ENCODE results near the gene TSFM.
"Not testable (repeated sequence)": the region's sequence is repeated elsewhere in the genome, so short reads cannot be mapped to it uniquely, and the experiment has no call there.

TSFM gene

DNA sequence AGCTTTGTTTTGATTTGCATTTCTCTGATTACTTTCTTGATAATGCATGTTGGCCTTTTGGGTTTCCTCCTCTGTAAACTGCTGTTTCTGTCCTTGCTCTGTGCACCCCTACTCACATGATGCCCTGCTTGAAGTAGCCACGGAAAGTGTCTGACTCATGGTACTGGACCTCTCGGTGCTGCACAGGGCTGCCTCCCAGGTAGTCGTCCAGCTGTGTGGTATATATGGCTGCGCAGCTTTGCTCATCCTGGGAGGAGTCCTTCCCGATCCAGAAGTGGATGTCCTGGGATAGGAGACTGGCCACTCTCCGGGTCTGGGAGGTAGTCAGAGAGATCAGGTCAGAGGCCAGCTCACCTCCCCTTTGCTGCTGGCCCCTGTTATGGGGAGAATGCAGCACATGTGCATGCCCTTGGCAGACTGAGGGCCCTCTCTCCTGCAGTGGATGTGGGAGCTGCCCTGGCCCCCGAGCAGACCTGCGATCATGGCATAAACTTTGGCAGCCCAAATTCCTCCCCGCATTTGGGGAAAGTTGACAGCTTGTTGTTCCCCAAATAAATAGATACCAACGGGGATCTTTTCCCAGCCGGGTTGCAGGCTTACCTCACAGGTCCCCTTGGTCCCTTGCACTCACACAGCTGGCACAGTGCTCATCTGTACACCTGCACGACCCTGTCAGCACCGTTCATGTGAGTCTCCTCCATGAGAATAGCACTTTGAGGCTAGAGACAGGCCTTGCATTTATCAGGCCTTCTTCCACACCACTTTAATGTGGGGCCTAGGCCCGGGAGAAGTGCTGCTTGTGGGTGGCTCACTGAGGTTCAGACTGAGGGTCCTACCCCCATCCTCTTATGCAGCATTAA, 30.8 kb downstream of the TSFM start:
- Histone ChIP-seq H3K9me3 (ENCODE audit: control insufficient read depth in 5 of 5, low read length in 5 of 5) (no peaks in the 10 kb centered on the region), H3K4me3 (ENCODE audit: low read depth in 1 of 5, low read length in 5 of 5) (no peak overlapping the region), H3K9ac (ENCODE audit: low read length in 5 of 5) (no peak overlapping the region), H3K27me3 (ENCODE audit: control insufficient read depth in 5 of 5, insufficient read depth in 4 of 5, low read length in 5 of 5) (no peaks in the 10 kb centered on the region), H3K27ac (ENCODE audit: low read depth, low read length) (no peak overlapping the region), H3K4me1 (ENCODE audit: control insufficient read depth in 5 of 5, insufficient read depth in 5 of 5, low read length in 5 of 5) (peaks cover 18 to 40% (median 37%) of the 10 kb centered on the region in 5 donors), H3K36me3 (ENCODE audit: control insufficient read depth in 5 of 5, insufficient read depth in 5 of 5, low read length in 5 of 5) (peaks cover 6 to 50% (median 41%) of the 10 kb centered on the region in 5 donors)

DNA sequence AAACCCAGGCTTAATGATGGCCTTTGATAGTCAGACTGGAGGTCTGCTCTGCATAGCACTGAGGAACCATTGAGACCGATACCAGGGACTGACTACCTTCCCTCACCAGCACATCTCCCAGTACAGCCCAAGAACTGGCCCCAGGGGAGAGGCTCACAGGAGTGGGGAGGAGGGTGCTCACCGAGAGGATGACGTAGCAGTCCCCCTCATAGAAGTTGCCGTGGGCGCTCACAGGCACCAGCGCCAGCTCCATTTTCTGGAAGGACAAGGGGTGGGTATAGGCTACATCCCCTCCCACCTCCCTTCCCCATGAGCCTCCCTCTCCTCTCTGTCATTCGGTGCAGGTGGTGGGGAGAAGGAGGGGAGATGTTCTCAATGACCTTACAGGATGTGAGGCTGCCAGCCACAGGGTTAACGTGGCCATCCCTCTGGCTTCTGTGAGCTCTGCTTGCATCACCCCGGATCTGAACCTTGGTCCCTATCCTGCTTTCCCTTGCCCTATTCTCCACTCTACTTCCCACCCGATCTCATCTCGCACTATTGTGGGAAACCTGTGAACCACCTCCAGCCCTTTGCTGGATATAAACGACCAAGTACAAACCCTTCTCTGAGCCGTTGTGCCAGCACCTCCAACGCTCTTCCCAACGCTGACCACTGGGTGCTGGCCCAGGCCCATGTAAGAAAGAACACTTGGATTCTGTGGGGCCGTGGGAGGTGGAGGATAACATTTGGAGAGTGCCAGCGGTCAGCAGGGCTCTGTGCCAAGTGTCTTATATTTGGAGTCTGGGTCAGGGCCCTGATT, 31.6 kb downstream of the TSFM start:
- Histone ChIP-seq H3K4me3 (ENCODE audit: low read depth in 1 of 5, low read length in 5 of 5) (peak overlapping the region in 1 of 5 donors; percentile 19), H3K9ac (ENCODE audit: low read length in 5 of 5) (no peak overlapping the region), H3K27me3 (ENCODE audit: control insufficient read depth in 5 of 5, insufficient read depth in 4 of 5, low read length in 5 of 5) (no peaks in the 10 kb centered on the region), H3K4me1 (ENCODE audit: control insufficient read depth in 5 of 5, insufficient read depth in 5 of 5, low read length in 5 of 5) (peaks cover 20 to 46% (median 40%) of the 10 kb centered on the region in 5 donors), H3K27ac (ENCODE audit: low read depth, low read length) (no peak overlapping the region), H3K36me3 (ENCODE audit: control insufficient read depth in 5 of 5, insufficient read depth in 5 of 5, low read length in 5 of 5) (peaks cover 3 to 50% (median 36%) of the 10 kb centered on the region in 5 donors), H3K9me3 (ENCODE audit: control insufficient read depth in 5 of 5, low read length in 5 of 5) (no peaks in the 10 kb centered on the region)

DNA sequence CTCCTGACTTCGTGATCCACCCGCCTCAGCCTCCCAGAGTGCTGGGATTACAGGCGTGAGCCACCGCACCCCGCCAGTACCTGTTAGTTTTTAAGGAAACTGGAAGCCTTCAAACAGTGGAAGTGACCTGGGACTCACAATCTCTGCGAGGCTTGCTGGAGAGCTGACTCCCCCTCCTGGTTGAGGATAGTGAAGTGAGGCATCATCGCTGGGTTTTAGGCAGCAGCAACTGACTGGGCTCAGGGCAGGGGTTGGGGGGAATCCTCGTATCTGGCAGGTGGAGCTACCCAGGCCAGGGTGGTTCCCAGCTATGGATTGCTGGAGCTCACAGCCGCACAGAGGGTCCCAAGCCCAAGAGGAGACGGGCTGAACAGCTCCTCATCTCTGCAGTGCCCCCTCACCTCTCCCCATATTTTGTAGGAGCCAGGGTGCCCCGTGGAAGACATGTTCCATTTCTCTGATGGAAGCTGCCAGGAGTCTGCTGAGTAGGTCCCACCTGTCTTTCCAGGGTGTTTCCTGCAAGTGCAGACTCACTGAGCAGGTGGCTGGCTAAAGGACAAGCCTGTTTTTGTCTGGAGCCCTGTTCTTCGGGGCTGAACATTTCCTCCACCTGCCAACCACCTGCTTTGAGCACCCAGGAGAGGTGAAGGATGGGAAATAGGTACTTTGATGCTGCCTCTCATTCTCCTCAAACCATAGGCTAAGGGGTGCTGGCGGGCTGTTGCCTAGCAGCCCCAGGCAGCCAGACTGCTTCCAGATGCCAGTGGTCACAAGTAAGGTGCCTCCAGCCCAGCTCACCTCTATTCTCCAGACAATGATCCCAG, 32.8 kb downstream of the TSFM start:
- H3K9me3 ChIP-seq (ENCODE audit: control insufficient read depth in 5 of 5, low read length in 5 of 5) = no peaks in the 10 kb centered on the region
- H3K27ac ChIP-seq (ENCODE audit: low read depth, low read length) = no peak overlapping the region
- peaks cover 0 to 47% (median 26%) of the 10 kb centered on the region in 5 donors for H3K36me3 ChIP-seq (ENCODE audit: control insufficient read depth in 5 of 5, insufficient read depth in 5 of 5, low read length in 5 of 5)
- H3K9ac ChIP-seq (ENCODE audit: low read length in 5 of 5) = no peak overlapping the region
- H3K4me3 ChIP-seq (ENCODE audit: low read depth in 1 of 5, low read length in 5 of 5) = no peak overlapping the region
- no peaks in the 10 kb centered on the region for H3K27me3 ChIP-seq (ENCODE audit: control insufficient read depth in 5 of 5, insufficient read depth in 4 of 5, low read length in 5 of 5)
- H3K4me1 ChIP-seq (ENCODE audit: control insufficient read depth in 5 of 5, insufficient read depth in 5 of 5, low read length in 5 of 5) = peaks cover 20 to 46% (median 40%) of the 10 kb centered on the region in 5 donors

DNA sequence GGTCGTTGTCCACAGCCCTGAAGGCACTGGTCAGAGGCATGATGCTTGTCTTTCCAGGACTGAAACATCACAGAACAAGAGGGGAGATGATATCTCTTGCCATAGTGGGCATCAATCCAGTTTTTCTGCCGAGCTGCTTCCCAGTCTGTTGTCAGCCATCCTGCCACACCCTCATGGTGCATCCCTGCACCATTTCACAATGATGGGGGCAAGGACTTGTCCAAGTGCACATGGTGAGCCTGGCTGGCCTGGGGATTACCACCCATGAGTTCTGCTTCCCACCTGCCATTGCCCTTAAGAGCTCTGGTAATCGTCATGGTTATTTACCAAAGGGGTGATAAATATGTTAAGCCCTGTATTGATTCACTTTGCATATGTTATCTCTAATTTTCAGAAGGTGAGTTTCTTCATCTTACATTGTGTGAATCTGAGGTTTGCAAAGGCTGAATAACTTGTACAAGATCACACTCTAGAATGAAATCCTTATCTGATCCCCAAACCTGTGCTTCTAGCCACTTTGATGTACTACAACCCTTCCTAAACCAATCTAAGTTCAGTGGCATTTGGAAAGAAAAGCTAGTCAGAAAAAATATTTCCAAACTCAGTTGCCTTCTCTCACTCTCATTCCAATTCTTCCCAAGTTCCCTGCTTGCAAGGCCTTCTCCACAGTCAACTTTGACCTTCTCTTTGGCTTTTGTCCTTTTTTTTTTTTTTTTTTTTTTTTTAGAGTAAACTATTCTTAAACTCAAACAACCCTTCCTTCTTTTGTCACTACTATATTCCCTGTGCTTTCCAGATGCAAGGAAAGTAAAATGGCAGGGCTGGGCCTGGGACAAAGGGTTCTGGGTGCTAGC, 33.6 kb downstream of the TSFM start:
- no peaks in the 10 kb centered on the region for H3K27me3 ChIP-seq (ENCODE audit: control insufficient read depth in 5 of 5, insufficient read depth in 4 of 5, low read length in 5 of 5)
- no peaks in the 10 kb centered on the region for H3K9me3 ChIP-seq (ENCODE audit: control insufficient read depth in 5 of 5, low read length in 5 of 5)
- no peak overlapping the region for H3K4me3 ChIP-seq (ENCODE audit: low read depth in 1 of 5, low read length in 5 of 5)
- H3K9ac ChIP-seq (ENCODE audit: low read length in 5 of 5) = peak overlapping the region in 2 of 5 donors; percentile 39 to 58
- peaks cover 0 to 47% (median 24%) of the 10 kb centered on the region in 5 donors for H3K36me3 ChIP-seq (ENCODE audit: control insufficient read depth in 5 of 5, insufficient read depth in 5 of 5, low read length in 5 of 5)
- peaks cover 20 to 46% (median 40%) of the 10 kb centered on the region in 5 donors for H3K4me1 ChIP-seq (ENCODE audit: control insufficient read depth in 5 of 5, insufficient read depth in 5 of 5, low read length in 5 of 5)
- peak overlapping the region; percentile 80 for H3K27ac ChIP-seq (ENCODE audit: low read depth, low read length)

DNA sequence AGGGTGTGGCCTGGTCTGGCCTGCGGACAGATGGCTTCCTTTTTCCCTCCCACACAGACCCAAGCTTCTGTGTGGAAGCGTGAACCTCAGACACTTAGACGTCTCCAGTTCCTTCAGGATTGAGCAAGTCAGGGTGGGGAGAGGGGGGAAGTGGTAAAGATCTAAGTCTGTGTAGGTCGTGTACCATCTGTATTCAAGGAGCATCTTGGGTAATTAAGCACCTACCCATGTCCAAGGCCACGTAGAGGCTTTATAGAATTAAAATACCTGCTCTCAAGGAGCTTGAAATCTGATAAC, 34.2 kb downstream of the TSFM start:
- peaks cover 20 to 46% (median 40%) of the 10 kb centered on the region in 5 donors for H3K4me1 ChIP-seq (ENCODE audit: control insufficient read depth in 5 of 5, insufficient read depth in 5 of 5, low read length in 5 of 5)
- no peaks in the 10 kb centered on the region for H3K9me3 ChIP-seq (ENCODE audit: control insufficient read depth in 5 of 5, low read length in 5 of 5)
- no peaks in the 10 kb centered on the region for H3K27me3 ChIP-seq (ENCODE audit: control insufficient read depth in 5 of 5, insufficient read depth in 4 of 5, low read length in 5 of 5)
- H3K9ac ChIP-seq (ENCODE audit: low read length in 5 of 5) = peak overlapping the region in 2 of 5 donors; percentile 39 to 58
- peak overlapping the region; percentile 80 for H3K27ac ChIP-seq (ENCODE audit: low read depth, low read length)
- H3K36me3 ChIP-seq (ENCODE audit: control insufficient read depth in 5 of 5, insufficient read depth in 5 of 5, low read length in 5 of 5) = peaks cover 0 to 47% (median 25%) of the 10 kb centered on the region in 5 donors
- H3K4me3 ChIP-seq (ENCODE audit: low read depth in 1 of 5, low read length in 5 of 5) = no peak overlapping the region

DNA sequence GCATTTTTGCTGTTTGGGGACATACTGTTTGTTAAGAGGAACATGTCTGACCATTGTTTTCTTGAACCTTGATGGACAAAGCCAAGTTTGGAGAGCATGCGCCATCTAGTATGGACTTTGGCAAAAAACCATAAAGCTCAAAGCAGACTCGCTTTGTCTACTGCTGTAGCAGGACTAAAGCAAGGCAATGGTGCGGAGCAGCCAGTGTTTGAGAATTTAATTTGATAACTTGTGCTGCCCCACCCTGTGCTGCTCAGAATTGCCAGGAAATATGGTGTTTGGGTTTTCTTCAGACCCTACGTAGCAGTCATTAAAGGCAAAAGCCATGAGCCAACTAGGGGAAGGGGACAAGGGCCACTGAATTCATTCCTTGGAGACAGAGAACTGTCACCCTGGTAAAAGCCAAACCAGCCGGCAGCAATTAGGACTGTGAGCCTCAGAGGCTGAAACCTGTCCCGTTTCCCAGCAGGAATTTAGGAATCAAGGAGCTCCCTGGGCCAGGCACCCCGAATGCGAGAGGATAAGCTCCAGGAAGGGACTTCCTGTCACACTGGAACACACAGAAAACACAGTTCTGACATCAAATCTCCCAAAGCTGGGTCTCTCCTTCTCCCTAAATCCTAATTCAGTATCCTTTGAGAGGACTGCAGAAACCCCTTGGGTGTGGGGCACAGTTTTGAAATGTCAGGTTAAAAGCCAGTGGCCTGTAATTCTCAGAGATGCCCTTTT, 34.8 kb downstream of the TSFM start:
- Histone ChIP-seq H3K27ac (ENCODE audit: low read depth, low read length) (peak overlapping the region; percentile 80), H3K27me3 (ENCODE audit: control insufficient read depth in 5 of 5, insufficient read depth in 4 of 5, low read length in 5 of 5) (no peaks in the 10 kb centered on the region), H3K4me3 (ENCODE audit: low read depth in 1 of 5, low read length in 5 of 5) (peak overlapping the region in 3 of 5 donors; percentile 24 to 37 (median 33)), H3K9ac (ENCODE audit: low read length in 5 of 5) (peak overlapping the region in 4 of 5 donors; percentile 39 to 58 (median 52)), H3K9me3 (ENCODE audit: control insufficient read depth in 5 of 5, low read length in 5 of 5) (no peaks in the 10 kb centered on the region), H3K36me3 (ENCODE audit: control insufficient read depth in 5 of 5, insufficient read depth in 5 of 5, low read length in 5 of 5) (peaks cover 0 to 48% (median 29%) of the 10 kb centered on the region in 5 donors), H3K4me1 (ENCODE audit: control insufficient read depth in 5 of 5, insufficient read depth in 5 of 5, low read length in 5 of 5) (peaks cover 21 to 51% (median 45%) of the 10 kb centered on the region in 5 donors)

DNA sequence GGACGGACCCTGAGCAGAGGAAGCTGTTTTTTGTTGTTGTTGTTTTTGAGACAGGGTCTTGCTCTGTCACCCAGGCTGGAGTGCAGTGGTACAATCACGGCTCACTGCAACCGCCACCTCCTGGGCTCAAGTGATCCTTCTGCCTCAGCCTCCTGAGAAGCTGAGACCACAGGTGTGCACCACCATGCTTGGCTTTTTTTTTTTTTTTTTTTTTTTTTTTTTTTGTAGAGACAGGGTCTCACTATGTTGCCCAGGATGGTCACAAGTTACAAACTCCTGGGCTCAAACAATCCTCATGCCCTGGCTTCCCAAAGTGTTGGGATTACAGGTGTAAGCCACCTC, 35.4 kb downstream of the TSFM start:
- peaks cover 0 to 48% (median 29%) of the 10 kb centered on the region in 5 donors for H3K36me3 ChIP-seq (ENCODE audit: control insufficient read depth in 5 of 5, insufficient read depth in 5 of 5, low read length in 5 of 5)
- not testable (repeated sequence) for H3K27me3 ChIP-seq (ENCODE audit: control insufficient read depth in 5 of 5, insufficient read depth in 4 of 5, low read length in 5 of 5); H3K4me3 ChIP-seq (ENCODE audit: low read depth in 1 of 5, low read length in 5 of 5); H3K9me3 ChIP-seq (ENCODE audit: control insufficient read depth in 5 of 5, low read length in 5 of 5)
- H3K27ac ChIP-seq (ENCODE audit: low read depth, low read length) = peak overlapping the region; percentile 80
- peak overlapping the region in 1 of 5 donors; percentile 51 for H3K9ac ChIP-seq (ENCODE audit: low read length in 5 of 5)
- H3K4me1 ChIP-seq (ENCODE audit: control insufficient read depth in 5 of 5, insufficient read depth in 5 of 5, low read length in 5 of 5) = peaks cover 27 to 57% (median 50%) of the 10 kb centered on the region in 5 donors

DNA sequence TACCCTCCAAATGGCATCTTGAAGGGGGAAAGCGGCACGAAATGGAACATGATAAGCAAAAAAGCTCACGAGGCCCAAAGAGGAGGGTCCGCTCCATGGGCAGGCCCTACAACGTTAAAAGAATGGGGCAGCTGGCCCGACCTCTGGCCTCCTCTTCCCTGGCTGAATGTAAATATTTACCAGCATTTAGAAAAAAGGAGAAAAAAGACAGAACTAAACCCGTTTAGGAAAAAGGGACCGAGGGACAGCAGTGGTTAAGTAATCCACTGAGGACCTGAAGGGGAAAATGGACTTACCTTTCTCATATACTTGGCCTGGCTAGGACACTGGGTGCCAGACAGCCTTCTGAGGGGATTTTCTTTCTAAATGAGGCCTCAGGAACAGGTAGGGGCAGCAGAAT, 37.5 kb downstream of the TSFM start:
- not testable (repeated sequence) for H3K27ac ChIP-seq (ENCODE audit: low read depth, low read length); H3K4me3 ChIP-seq (ENCODE audit: low read depth in 1 of 5, low read length in 5 of 5)

More for the DNA sequence above, 37.5 kb downstream of the TSFM start:
- Histone ChIP-seq H3K4me1 (ENCODE audit: control insufficient read depth in 5 of 5, insufficient read depth in 5 of 5, low read length in 5 of 5) (peaks cover 28 to 68% (median 50%) of the 10 kb centered on the region in 5 donors), H3K36me3 (ENCODE audit: control insufficient read depth in 5 of 5, insufficient read depth in 5 of 5, low read length in 5 of 5) (peaks cover 0 to 66% (median 50%) of the 10 kb centered on the region in 5 donors)
- not testable (repeated sequence) for H3K9ac ChIP-seq (ENCODE audit: low read length in 5 of 5); H3K27me3 ChIP-seq (ENCODE audit: control insufficient read depth in 5 of 5, insufficient read depth in 4 of 5, low read length in 5 of 5); H3K9me3 ChIP-seq (ENCODE audit: control insufficient read depth in 5 of 5, low read length in 5 of 5)
